HL-60/S4 treated with retinoic acid at 250 ng/mL for 4 days and 3 days (cell line): ENCODE results near the gene LATS1.
"Not testable (repeated sequence)": the region's sequence is repeated elsewhere in the genome, so short reads cannot be mapped to it uniquely, and the experiment has no call there.

Experiments used
- in situ Hi-C: fragments of 300-500 bp; cut with MboI; formaldehyde crosslinking; loops from 2 replicates; pipeline ENCODE4 v1.7.0; 2022; ENCODE audit warnings: low sequenced_read_pairs

Gene LATS1

GRCh38 chr6:149680503-149680902, 37.4 kb downstream of the LATS1 start:
- in situ Hi-C loops, result no loop called here

- in situ Hi-C loops, result not testable (repeated sequence)
Observed at GRCh38 chr6:149672265-149672664, 45.6 kb downstream of the LATS1 start.

GRCh38 chr6:149660028-149660427, 57.9 kb downstream of the LATS1 start:
- in situ Hi-C loops, result no loop called here

GRCh38 chr6:149657441-149657840, 60.5 kb downstream of the LATS1 start:
- in situ Hi-C loops, result no loop called here

DNA sequence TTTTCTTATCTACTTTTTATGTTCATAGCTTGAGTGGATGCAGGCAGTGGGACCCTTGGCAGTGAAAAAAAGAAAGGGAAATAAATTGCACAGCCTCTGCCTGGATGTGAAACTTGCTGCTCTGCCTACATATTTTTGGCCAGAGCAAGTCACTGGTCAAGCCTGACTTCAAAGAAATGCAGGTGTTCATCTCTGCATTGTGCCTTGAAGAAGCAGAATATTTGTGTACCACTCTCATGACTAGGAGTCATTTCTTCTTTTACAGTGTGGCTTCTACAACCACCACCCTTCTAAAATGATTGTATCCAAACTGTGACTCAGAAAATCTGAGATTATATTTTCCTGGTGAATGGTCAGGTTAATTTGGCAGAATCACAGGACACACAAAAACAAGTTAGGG, 66.8 kb downstream of the LATS1 start:
- in situ Hi-C loops, result no loop called here

- in situ Hi-C loops, result no loop called here
Observed at GRCh38 chr6:149648148-149649145, 69.5 kb downstream of the LATS1 start, which contains the start of gene KATNA1. Gene KATNA1 (minus strand): TSS chr6:149648714. CDS start chr6:149638547, 10,167 bp downstream.

- in situ Hi-C loops, result no loop called here
Observed at GRCh38 chr6:149646599-149646998, 71.3 kb downstream of the LATS1 start.

DNA sequence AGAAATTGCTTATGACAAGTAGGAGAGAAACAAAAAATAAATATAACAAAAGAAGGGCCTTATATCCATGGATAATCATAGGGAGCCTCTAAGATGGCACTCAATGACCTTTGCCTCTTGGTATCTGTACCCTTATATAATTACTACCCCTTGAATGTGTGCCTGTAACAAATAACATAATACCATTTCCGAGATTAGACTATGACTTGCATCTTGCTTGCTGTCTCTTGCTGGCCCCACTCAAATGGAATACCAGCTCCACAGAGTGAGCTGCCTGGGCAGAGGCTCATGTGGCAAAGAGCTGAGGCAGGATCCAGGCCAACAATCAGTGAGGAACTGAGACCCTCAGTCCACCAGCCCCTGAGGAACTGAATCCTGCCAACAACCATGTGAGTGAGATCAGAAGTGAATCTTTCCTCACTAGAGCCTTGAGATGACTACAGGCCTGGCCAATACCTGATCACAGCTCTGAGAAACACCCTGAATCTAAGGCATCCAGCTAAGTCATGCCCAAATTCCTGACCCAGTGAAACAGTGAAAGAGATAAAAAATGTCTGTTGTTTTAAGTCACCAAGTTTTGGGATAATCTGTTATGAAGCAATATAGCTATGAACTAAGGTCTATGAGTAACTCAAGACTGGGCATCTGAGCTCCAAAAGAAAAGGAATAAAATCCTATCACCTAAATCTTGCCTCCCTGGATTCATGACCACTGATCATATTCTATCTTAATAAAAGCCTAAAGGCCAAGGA, 74.9 kb downstream of the LATS1 start:
- in situ Hi-C loops, result no loop called here

- in situ Hi-C loops, result no loop called here
Observed at GRCh38 chr6:149636124-149636523, 81.8 kb downstream of the LATS1 start.

DNA sequence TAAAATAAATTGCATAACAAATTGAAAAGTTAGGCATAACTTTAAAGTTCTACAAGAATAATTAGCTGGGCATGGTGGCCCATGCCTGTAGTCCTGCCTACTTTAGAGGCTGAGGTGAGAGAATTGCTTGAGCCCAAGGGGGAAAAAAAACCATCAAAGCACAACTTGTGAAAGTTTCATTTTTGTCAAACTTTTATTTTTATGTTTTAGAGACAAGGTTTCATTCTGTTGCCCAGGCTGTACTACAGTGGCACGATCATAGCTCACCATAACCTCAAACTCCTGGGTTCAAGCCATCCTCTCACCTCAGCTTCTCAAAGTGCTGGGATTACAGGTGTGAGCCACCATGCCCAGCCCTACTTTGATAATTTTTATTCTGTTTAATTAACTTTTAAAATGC, 83.6 kb downstream of the LATS1 start:
- in situ Hi-C loops, result no loop called here

- in situ Hi-C loops, result no loop called here
Observed at GRCh38 chr6:149628875-149629510, 88.9 kb downstream of the LATS1 start.

GRCh38 chr6:149627672-149628071, 90.2 kb downstream of the LATS1 start:
- in situ Hi-C loops, result no loop called here

GRCh38 chr6:149615805-149616204, 102.1 kb downstream of the LATS1 start:
- in situ Hi-C loops, result no loop called here

DNA sequence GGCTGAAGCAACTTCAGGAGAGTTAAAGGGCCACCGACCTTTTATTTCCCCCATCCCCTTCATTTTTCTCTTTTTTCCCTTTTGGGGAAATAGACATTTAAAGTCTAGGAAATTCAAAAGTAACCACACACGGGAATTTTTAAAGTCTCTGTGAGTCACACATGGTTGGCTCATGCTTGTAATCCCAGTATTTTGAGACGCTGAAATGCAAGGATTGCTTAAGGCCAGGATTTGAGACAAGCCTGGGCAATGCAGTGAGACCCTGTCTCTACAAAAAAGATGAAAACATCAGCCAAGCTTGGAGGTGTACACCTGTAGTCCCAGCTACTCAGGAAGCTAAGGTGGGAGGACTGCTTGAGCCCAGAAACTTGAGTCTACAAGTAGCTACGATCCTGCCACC, 103.6 kb downstream of the LATS1 start:
- in situ Hi-C loops, result no loop called here

GRCh38 chr6:149608381-149608982, 109.4 kb downstream of the LATS1 start:
- in situ Hi-C loops, result no loop called here
